Smooth muscle cell (in vitro differentiated cells): ENCODE data around the gene GINM1. TPM values are rescaled to one million over a fixed set of nuclear protein-coding genes. Genes with fewer than 3 reads are reported as not detected.
A peak's percentile ranks its signal among the peaks of the same experiment; 100 is the strongest.

ENCODE experiments used
- DNase-seq: peaks from one replicate; lab custom pipeline; 2025; ENCODE audit not compliant: unreplicated experiment; lab: John Stamatoyannopoulos, UW
- H2AFZ ChIP-seq: fragments of 200-600 bp; sonication (generic); 2 replicates; pipeline ENCODE4 v1.6.0; 2016; ENCODE audit warnings: antibody characterized with exemption, low read depth, mild to moderate bottlenecking
- H3F3A ChIP-seq: fragments of 200-600 bp; sonication (generic); 2 replicates; pipeline ENCODE4 v1.6.0; 2017; ENCODE audit warnings: antibody characterized with exemption, low read depth
- H3K27ac ChIP-seq: fragments of 200-600 bp; sonication (generic); 2 replicates; pipeline ENCODE4 v1.5.1; 2016; ENCODE audit warnings: low read depth, mild to moderate bottlenecking
- H3K27me3 ChIP-seq: fragments of 200-600 bp; sonication (generic); 2 replicates; pipeline ENCODE4 v1.6.1; 2016; ENCODE audit warnings: low read depth, mild to moderate bottlenecking
- H3K36me3 ChIP-seq: fragments of 200-600 bp; sonication (generic); 2 replicates; pipeline ENCODE4 v1.5.1; 2016; ENCODE audit warnings: low read depth
- H3K4me1 ChIP-seq: fragments of 200-600 bp; sonication (generic); 2 replicates; pipeline ENCODE4 v1.5.1; 2016; ENCODE audit warnings: low read depth
- H3K4me2 ChIP-seq: fragments of 200-600 bp; sonication (generic); 2 replicates; pipeline ENCODE4 v1.6.0; 2016; ENCODE audit warnings: mild to moderate bottlenecking
- H3K4me3 ChIP-seq: fragments of 200-600 bp; sonication (generic); 2 replicates; pipeline ENCODE4 v1.5.1; 2016; ENCODE audit warnings: mild to moderate bottlenecking
- H3K79me2 ChIP-seq: fragments of 200-600 bp; sonication (generic); 2 replicates; pipeline ENCODE4 v1.6.0; 2016; ENCODE audit warnings: low read depth, mild to moderate bottlenecking
- H3K9ac ChIP-seq: fragments of 200-600 bp; sonication (generic); 2 replicates; pipeline ENCODE4 v1.6.0; 2016; ENCODE audit warnings: low read depth
- H3K9me3 ChIP-seq: fragments of 200-600 bp; sonication (generic); replicated peaks from 2 replicates; pipeline ENCODE4 v1.5.1; 2016; ENCODE audit warnings: low read depth
- H4K20me1 ChIP-seq: fragments of 200-600 bp; sonication (generic); 2 replicates; pipeline ENCODE4 v1.6.0; 2016; ENCODE audit warnings: low read depth
- CTCF ChIP-seq: fragments of 200-600 bp; sonication (generic); IDR thresholded peaks from 2 replicates; pipeline ENCODE4 v1.5.1; 2017; ENCODE audit warnings: borderline replicate concordance, mild to moderate bottlenecking, antibody characterized with exemption; ENCODE audit not compliant: insufficient read depth, poor library complexity, severe bottlenecking
- WGBS: methylation state at CpG from one replicate; pipeline ENCODE4 v1.1.7; 2016; ENCODE audit warnings: low lambda C conversion rate; 5-methylcytosine and 5-hydroxymethylcytosine counted together
- polyA plus RNA-seq: library from polyadenylated mRNA; unstranded; fragments of >200 nt; fragmentation: Nextera tagmentation; extraction: Ambion mirVana; gene quantifications from 2 replicates; pipeline ENCODE4 v1.2.1, GENCODE V29; 2016
- total RNA-seq: library from RNA; depleted of rRNA; stranded (reverse); fragments of >200 nt; gene quantifications from 2 replicates; pipeline ENCODE4 v1.2.3, GENCODE V29; 2014

GINM1 gene
- total and polyA plus RNA-seq, 2 experiments from 2014 or later: 45.9 to 48.0 TPM

- Histone ChIP-seq H3F3A (no peaks in the 10 kb centered on the region), H3K27ac (no peak overlapping the region), H3K4me2 (no peak overlapping the region), H3K36me3 (no peaks in the 10 kb centered on the region), H3K9me3 (no peaks in the 10 kb centered on the region), H3K27me3 (peaks cover 40% of the 10 kb centered on the region), H3K9ac (no peak overlapping the region), H3K79me2 (no peaks in the 10 kb centered on the region), H3K4me1 (peaks cover 5% of the 10 kb centered on the region), H4K20me1 (no peaks in the 10 kb centered on the region), H2AFZ (no peak overlapping the region), H3K4me3 (no peak overlapping the region)
- peak; percentile 39 for TF ChIP-seq CTCF
- DNase-seq: no peak
- WGBS: 68% methylated on average over 3 of the region's 3 CpGs
Measured at GRCh38 chr6:149560736-149561135, 5.4 kb upstream of the GINM1 start.

GRCh38 chr6:149563203-149563927 lies 2.8 kb upstream of the GINM1 start:
- DNase-seq: no peak
- WGBS: 81% methylated on average over 5 of the region's 5 CpGs

GRCh38 chr6:149563928-149564325 lies 2.2 kb upstream of the GINM1 start:
- no peak overlapping the region for H3K9ac ChIP-seq
- peaks cover 21% of the 10 kb centered on the region for H4K20me1 ChIP-seq
- peaks cover 10% of the 10 kb centered on the region for H3K4me1 ChIP-seq
- no peak overlapping the region for H3K4me3 ChIP-seq
- H3K9me3 ChIP-seq: no peaks in the 10 kb centered on the region
- peak overlapping the region; percentile 61 for H3K27ac ChIP-seq
- H3K4me2 ChIP-seq: peak overlapping the region; percentile 22
- peaks cover 15% of the 10 kb centered on the region for H3K27me3 ChIP-seq
- TF ChIP-seq CTCF: no peak
- peaks cover 17% of the 10 kb centered on the region for H3K79me2 ChIP-seq
- 63% methylated on average over 3 of the region's 3 CpGs for WGBS
- no peak overlapping the region for H2AFZ ChIP-seq
- no peaks in the 10 kb centered on the region for H3K36me3 ChIP-seq
- no peak for DNase-seq
- no peaks in the 10 kb centered on the region for H3F3A ChIP-seq

More at GRCh38 chr6:149563203-149563927, 2.8 kb upstream of the GINM1 start:
- no peaks in the 10 kb centered on the region for H3F3A ChIP-seq
- H3K4me2 ChIP-seq: peak overlapping the region; percentile 22
- no peak for TF ChIP-seq CTCF
- H3K4me3 ChIP-seq: no peak overlapping the region
- H3K27me3 ChIP-seq: peaks cover 20% of the 10 kb centered on the region
- H3K79me2 ChIP-seq: peaks cover 11% of the 10 kb centered on the region
- H3K9me3 ChIP-seq: no peaks in the 10 kb centered on the region
- H2AFZ ChIP-seq: no peak overlapping the region
- H3K4me1 ChIP-seq: peaks cover 10% of the 10 kb centered on the region
- H3K27ac ChIP-seq: peak overlapping the region; percentile 61
- no peak overlapping the region for H3K9ac ChIP-seq
- no peaks in the 10 kb centered on the region for H3K36me3 ChIP-seq
- H4K20me1 ChIP-seq: peaks cover 15% of the 10 kb centered on the region
